C4-2B (cell line): ENCODE measurements around the gene PHRF1.

Source experiments
- CTCF ChIP-seq: fragments of 450-650 bp; conservative IDR thresholded peaks from 2 replicates; pipeline ENCODE4 v1.5.1; 2017; ENCODE audit warnings: mild to moderate bottlenecking
- ZFX ChIP-seq: fragments of 450-650 bp; IDR thresholded peaks from 2 replicates; pipeline ENCODE4 v1.6.1; 2017

- TF ChIP-seq CTCF, result no peak
- no peak for TF ChIP-seq ZFX
Measured at GRCh38 chr11:587978-588380, 11.7 kb downstream of the PHRF1 start.
